HepG2 (cell line): ENCODE results near the gene VAMP4. TPM values are rescaled to one million over a fixed set of nuclear protein-coding genes. Genes with fewer than 3 reads are reported as not detected.

Experiments
- CTCF ChIP-seq: sonication (generic); formaldehyde crosslinking; IDR thresholded peaks from 2 replicates; pipeline ENCODE4 v1.5.0; 2020; ENCODE audit warnings: mild to moderate bottlenecking, missing genetic modification reagents, moderate library complexity
- FOXA1 ChIP-seq, 2 experiments: fragments of 450-650 bp in 1 of 2; sonication (generic) in 1 of 2; formaldehyde crosslinking in 1 of 2; IDR thresholded peaks; 2 replicates each; pipeline versions ENCODE4 v1.4.0 to v1.6.1; 2016 to 2020; ENCODE audit warnings: missing genetic modification reagents in 1 of 2
- ISL2 ChIP-seq: sonication (generic); formaldehyde crosslinking; IDR thresholded peaks from 2 replicates; pipeline ENCODE4 v1.5.0; 2020; ENCODE audit warnings: missing genetic modification reagents
- MXD3 ChIP-seq: IDR thresholded peaks from 2 replicates; pipeline ENCODE4 v1.6.1; 2016; ENCODE audit warnings: mild to moderate bottlenecking, missing biosample characterization, missing genetic modification reagents
- NFKBIZ ChIP-seq: IDR thresholded peaks from 2 replicates; pipeline ENCODE4 v1.6.1; 2018; ENCODE audit warnings: missing genetic modification reagents, missing compliant biosample characterization
- NRL ChIP-seq: sonication (generic); formaldehyde crosslinking; IDR thresholded peaks from 2 replicates; pipeline ENCODE4 v1.5.0; 2020; ENCODE audit warnings: missing genetic modification reagents, mild to moderate bottlenecking, moderate library complexity, borderline replicate concordance
- RARG ChIP-seq: sonication (generic); formaldehyde crosslinking; IDR thresholded peaks from 2 replicates; pipeline ENCODE4 v1.4.0; 2020; ENCODE audit warnings: low read depth, mild to moderate bottlenecking, missing genetic modification reagents
- SNRNP70 ChIP-seq: fragments of 200-400 bp; formaldehyde crosslinking; IDR thresholded peaks from 2 replicates; pipeline ENCODE4 v1.6.1; 2017; ENCODE audit warnings: mild to moderate bottlenecking, low read depth, low read length, moderate library complexity
- SRY ChIP-seq: sonication (generic); formaldehyde crosslinking; IDR thresholded peaks from 2 replicates; pipeline ENCODE4 v1.8.0; 2022; ENCODE audit warnings: mild to moderate bottlenecking, missing genetic modification reagents
- ZBED4 ChIP-seq: sonication (generic); formaldehyde crosslinking; IDR thresholded peaks from 2 replicates; pipeline ENCODE4 v1.4.0; 2020; ENCODE audit warnings: missing genetic modification reagents, borderline replicate concordance
- ZNF136 ChIP-seq: sonication (generic); formaldehyde crosslinking; IDR thresholded peaks from 2 replicates; pipeline ENCODE4 v1.8.1; 2022; ENCODE audit warnings: low read depth, mild to moderate bottlenecking, moderate library complexity, missing genetic modification reagents
- ZNF142 ChIP-seq: sonication (generic); formaldehyde crosslinking; IDR thresholded peaks from 2 replicates; pipeline ENCODE4 v1.4.0; 2020; ENCODE audit warnings: missing genetic modification reagents
- ZNF614 ChIP-seq: IDR thresholded peaks from 2 replicates; pipeline ENCODE4 v1.6.1; 2018; ENCODE audit warnings: missing biosample characterization, missing genetic modification reagents, inconsistent platforms, borderline replicate concordance
- ZNF746 ChIP-seq: sonication (generic); formaldehyde crosslinking; IDR thresholded peaks from 2 replicates; pipeline ENCODE4 v1.8.0; 2022; ENCODE audit warnings: mild to moderate bottlenecking, missing genetic modification reagents
- ZNF768 ChIP-seq: sonication (generic); formaldehyde crosslinking; IDR thresholded peaks from 2 replicates; pipeline ENCODE4 v1.4.0; 2020; ENCODE audit warnings: missing genetic modification reagents
- ZNF775 ChIP-seq: sonication (generic); formaldehyde crosslinking; IDR thresholded peaks from 2 replicates; pipeline ENCODE4 v1.4.0; 2020; ENCODE audit warnings: missing genetic modification reagents, mild to moderate bottlenecking, moderate library complexity, borderline replicate concordance
- ZNF878 ChIP-seq: sonication (generic); formaldehyde crosslinking; IDR thresholded peaks from 2 replicates; pipeline ENCODE4 v1.8.1; 2023; ENCODE audit warnings: mild to moderate bottlenecking, missing genetic modification reagents, moderate library complexity
- polyA plus RNA-seq, 8 experiments: library from polyadenylated mRNA; depleted of rRNA in 3 of 8; stranded (reverse) in 7 of 8; unstranded in 1 of 8; fragments of >200 nt; fragmentation: Illumina TruSeq in 4 of 8; extraction: Trizol in 4 of 8; gene quantifications; 2 replicates each; pipeline versions ENCODE4 v1.2.1 to v1.2.3, GENCODE V29; 2011 to 2016; ENCODE audit warnings: low read depth in 4 of 8, missing spikeins in 1 of 8, mixed read lengths in 1 of 8; ENCODE audit not compliant: insufficient read depth in 1 of 8
- total RNA-seq, 5 experiments: library from RNA; depleted of rRNA; stranded (reverse); fragments of >200 nt; fragmentation: Illumina TruSeq; extraction: Trizol; gene quantifications; 2 replicates each; pipeline ENCODE4 v1.2.3, GENCODE V29; 2016; ENCODE audit warnings: low read depth in 1 of 5

The VAMP4 gene
- total and polyA plus RNA-seq, 2 of the 13 experiments (the other 11 are each of a cell fraction or from before 2014, with no cell fraction given): 1.4 to 2.0 TPM

- TF ChIP-seq ZBED4 (CRISPR knock-in tag): no peak
- TF ChIP-seq ZNF768 (CRISPR knock-in tag): no peak
- peak; percentile 79 for TF ChIP-seq CTCF (CRISPR knock-in tag)
- no peak for TF ChIP-seq SNRNP70
- TF ChIP-seq ZNF136: no peak
- no peak for TF ChIP-seq ZNF775 (CRISPR knock-in tag)
- no peak for TF ChIP-seq ZNF746 (CRISPR knock-in tag)
- no peak for TF ChIP-seq ZNF878 (CRISPR knock-in tag)
- TF ChIP-seq NRL (CRISPR knock-in tag): no peak
- no peak for TF ChIP-seq MXD3
- TF ChIP-seq NFKBIZ (CRISPR knock-in tag): no peak
- no peak for TF ChIP-seq ZNF614 (CRISPR knock-in tag)
- TF ChIP-seq ISL2 (CRISPR knock-in tag): no peak
- no peak for TF ChIP-seq ZNF142 (CRISPR knock-in tag)
- TF ChIP-seq FOXA1 (IDR thresholded peaks at IDR 0.05): no peak
- TF ChIP-seq FOXA1 (CRISPR knock-in tag; IDR thresholded peaks at IDR 0.05): no peak
- no peak for TF ChIP-seq SRY (CRISPR knock-in tag)
- TF ChIP-seq RARG (CRISPR knock-in tag): no peak
Observed at GRCh38 chr1:171654942-171655745, 86.7 kb downstream of the VAMP4 start (continued).
